Activated naive CD4-positive, alpha-beta T cell (primary cell): ENCODE results near the gene NKAP.
"Not testable (repeated sequence)": the region's sequence is repeated elsewhere in the genome, so short reads cannot be mapped to it uniquely, and the experiment has no call there.

Source experiments
- DNase-seq, 4 experiments: peaks; one replicate each; lab custom pipeline; 2025; lab: John Stamatoyannopoulos, UW

The NKAP gene

GRCh38 chrX:119943185-119943988 lies at the start of gene NKAP:
Gene NKAP (minus strand): TSS chrX:119943751. CDS start chrX:119943605, 146 bp downstream.
- DNase-seq = peak; percentile 20 to 64 (median 44)

DNA sequence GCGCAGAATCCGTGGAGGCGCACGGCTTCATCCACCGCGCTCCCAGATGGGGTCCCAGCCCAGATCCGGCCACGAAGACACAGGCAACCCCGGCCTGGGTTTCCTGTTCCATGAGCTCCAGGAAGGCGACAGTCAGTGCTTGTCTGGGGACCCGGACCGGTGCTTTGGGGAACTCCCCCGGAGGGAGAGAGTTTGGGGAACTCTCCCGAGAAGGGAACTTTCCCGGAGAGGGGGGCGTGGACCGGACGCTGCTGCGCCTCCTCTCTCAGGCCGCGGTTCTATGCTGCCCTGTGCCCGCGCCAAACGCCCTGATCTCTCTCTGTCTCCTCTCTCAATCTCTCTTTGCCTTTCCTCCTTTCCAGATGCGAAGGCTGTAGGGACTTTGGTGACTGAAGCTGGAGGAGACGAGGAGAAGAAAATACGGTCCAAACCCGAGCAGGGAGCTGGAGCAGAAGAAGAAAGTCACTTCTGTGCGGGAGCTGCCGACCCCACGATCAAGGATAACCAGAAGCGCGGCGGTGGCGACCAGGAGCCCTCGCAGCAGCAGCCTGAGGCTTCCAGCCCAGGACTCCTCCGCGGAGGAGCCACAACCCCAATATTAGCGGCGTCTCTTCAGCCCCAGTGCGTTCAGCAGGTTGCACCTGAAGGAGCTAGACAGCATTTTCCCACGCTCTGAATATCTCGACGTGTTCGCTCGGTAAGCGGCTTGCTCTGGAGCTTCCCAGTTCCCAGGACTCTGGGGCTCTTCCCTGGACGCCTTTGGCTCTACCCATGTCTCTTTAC lies 47.6 kb upstream of the NKAP start:
- DNase-seq = no peak

- no peak for DNase-seq
Measured at GRCh38 chrX:119990556-119991004, 47.0 kb upstream of the NKAP start.

GRCh38 chrX:119989905-119990555 lies 46.5 kb upstream of the NKAP start:
- DNase-seq = no peak

DNA sequence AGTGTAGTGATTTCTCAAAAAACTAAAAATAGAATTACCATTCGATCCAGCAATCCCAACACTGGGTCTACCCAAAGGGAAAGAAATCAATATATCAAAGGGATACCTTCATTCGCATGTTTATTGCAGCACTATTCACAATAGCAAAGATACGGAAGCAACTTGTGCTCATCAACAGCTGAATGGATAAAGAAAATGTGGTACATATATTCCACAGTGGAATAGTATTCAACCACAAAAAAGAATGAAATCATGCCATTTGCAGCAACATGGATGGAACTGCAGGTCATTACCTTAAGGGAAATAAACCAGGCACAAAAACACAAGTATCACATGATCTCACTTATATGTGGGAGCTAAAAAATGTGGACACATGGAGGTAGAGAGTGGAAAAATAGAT lies 42.7 kb upstream of the NKAP start:
- no peak for DNase-seq

DNA sequence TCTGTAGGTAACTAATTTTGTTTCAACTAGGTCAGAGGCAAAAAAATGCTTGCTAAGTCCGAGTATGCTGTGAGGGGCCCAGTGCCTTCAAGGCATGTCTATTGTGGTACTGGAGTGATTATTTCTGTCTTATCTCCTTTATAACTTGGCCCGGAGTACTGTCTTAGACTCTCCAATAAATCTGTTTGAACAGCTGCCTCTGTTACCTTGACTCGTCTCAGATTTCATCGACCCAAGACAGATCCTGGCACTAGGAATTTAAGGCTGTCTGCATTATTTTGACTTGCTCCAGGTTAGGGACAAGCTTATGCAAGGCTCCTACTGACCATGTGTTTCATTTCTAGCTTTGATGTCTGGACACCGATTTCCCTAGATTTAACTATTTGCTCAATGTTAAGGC lies 41.1 kb upstream of the NKAP start:
- no peak for DNase-seq

GRCh38 chrX:119983494-119983893 lies 39.9 kb upstream of the NKAP start:
- DNase-seq = no peak

GRCh38 chrX:119982145-119982544 lies 38.6 kb upstream of the NKAP start:
- DNase-seq = no peak

GRCh38 chrX:119981286-119982070 lies 37.9 kb upstream of the NKAP start:
- peak in 1 of 4 experiments; percentile 1 for DNase-seq

GRCh38 chrX:119977172-119977571 lies 33.6 kb upstream of the NKAP start:
- not testable (repeated sequence) for DNase-seq

GRCh38 chrX:119971184-119971583 lies 27.6 kb upstream of the NKAP start:
- DNase-seq = no peak

DNA sequence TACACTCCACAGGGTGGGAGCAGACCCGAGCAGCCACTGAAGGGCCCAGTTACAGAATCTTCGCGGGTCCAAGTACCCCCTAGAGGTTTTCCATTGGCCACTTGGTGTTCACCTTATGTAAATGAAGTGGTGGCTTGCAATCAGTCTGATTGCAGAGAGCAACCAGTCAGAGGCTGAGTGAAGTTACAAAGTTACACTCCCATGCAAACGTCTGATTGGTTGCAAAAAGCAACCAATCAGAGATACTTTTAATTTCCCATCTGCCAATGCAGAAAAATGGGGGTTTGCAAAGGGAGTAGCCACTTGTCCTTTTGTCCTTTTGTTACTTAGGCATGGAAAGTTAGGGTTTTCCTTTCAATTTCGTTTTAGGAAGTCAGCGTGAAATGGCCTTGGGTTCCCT lies 27.0 kb upstream of the NKAP start:
- no peak for DNase-seq

- not testable (repeated sequence) for DNase-seq
Measured at GRCh38 chrX:119966837-119967236, 23.3 kb upstream of the NKAP start.

GRCh38 chrX:119960625-119961024 lies 17.1 kb upstream of the NKAP start:
- no peak for DNase-seq

DNA sequence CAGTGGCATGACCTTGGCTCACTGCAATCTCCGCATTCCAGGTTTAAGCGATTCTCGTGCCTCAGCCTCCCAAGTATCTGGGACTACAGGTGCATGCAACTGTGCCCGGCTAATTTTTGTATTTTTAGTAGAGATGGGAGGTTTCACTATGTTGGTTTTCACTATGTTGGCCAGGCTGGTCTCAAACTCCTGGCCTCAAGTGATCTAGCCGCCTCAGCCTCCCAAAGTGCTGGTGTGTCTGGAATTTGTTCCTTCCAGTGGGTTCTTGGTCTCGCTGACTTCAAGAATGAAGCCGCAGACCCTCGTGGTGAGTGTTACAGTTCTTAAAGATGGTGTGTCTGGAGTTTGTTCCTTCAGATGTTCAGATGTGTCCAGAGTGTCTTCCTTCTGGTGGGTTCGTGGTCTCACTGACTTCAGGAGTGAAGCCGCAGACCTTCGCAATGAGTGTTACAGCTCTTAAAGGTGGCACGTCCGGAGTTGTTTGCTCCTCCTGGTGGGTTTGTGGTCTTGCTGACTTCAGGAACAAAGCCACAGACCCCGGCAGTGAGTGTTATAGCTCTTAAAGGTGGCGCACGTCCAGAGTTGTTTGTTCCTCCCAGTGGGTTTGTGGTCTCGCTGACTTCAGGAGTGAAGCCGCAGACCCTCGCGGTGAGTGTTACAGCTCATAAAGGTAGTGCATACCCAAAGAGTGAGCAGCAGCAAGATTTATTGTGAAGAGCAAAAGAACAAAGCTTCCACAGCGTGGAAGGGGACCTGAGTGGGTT lies 12.4 kb upstream of the NKAP start:
- DNase-seq = peak in 2 of 4 experiments; percentile 2 to 3

DNA sequence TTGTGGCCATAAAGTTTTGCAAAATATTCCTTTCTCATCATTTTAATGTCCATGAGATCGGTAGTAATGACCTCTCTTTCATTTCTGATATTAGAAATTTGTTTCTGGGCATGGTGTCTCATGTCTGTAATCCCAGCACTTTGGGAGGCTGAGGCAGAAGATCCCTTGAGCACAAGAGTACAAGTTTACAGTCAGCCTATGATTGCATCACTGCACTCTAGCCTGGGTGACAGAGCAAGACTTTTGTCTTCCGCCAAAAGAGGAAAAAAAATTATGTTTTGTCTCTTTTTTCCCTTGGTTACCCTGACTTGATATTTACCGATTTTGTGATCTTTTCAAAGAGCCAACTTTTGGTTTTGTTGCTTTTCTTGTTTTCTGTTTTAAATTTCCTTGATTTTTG lies 10.8 kb upstream of the NKAP start:
- DNase-seq = no peak

DNA sequence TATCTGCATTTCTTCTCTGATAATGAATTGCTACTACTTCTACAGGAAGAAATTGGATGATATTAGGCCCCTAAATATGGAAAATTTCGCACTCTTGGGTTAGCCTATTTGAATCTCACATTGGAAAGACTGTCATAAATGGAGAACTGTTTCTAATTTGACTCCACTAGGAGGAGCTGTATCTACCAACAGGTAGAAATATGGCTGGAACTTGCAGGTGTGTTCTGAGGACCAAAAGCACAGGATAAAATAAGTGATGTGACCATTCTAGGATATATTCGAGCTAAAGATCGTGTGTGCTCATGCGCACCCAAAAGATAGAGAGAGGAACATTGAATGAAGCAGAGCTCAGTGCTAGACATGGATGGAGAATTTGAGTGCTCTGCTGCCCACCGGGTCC lies 4.8 kb upstream of the NKAP start:
- no peak for DNase-seq

GRCh38 chrX:119945481-119945880 lies 1.9 kb upstream of the NKAP start:
- no peak for DNase-seq

GRCh38 chrX:119942831-119943184 lies 743 bp downstream of the NKAP start:
- DNase-seq = no peak

DNA sequence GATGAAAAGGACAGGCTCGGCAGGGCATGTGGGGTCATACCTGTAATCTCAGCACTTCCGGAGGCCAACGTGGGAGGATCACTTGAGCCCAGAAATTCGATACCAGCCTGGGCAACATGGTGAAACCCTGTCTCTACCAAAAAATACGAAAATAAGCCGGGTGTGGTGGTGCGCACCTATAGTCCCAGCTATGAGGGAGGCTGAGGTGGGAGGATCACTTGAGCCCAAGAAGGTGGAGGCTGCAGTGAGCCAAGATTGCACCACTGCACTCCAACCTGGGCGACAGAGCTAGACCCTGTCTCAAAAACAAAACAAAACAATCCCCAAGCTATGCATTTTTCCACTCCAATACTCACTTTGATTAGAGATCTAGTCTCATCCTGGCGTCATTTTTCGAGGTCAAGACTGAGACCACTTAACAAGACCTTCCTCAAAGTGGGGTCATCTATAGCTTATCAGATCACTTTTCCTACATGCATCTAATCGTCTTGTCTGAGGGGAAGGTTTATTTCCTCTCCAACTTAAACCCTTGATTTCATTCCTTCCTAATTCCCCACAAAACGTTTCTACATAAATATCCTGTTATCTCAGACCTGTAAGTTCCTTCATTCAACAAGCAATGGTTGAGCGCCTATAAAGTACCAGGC lies 1.3 kb downstream of the NKAP start:
- DNase-seq = no peak

GRCh38 chrX:119941336-119941735 lies 2.2 kb downstream of the NKAP start:
- DNase-seq = no peak
